ENCODE results near the gene PCDHGA2.
"Not testable (repeated sequence)": the region's sequence is repeated elsewhere in the genome, so short reads cannot be mapped to it uniquely, and the experiment has no call there.

Gene PCDHGA2

DNA sequence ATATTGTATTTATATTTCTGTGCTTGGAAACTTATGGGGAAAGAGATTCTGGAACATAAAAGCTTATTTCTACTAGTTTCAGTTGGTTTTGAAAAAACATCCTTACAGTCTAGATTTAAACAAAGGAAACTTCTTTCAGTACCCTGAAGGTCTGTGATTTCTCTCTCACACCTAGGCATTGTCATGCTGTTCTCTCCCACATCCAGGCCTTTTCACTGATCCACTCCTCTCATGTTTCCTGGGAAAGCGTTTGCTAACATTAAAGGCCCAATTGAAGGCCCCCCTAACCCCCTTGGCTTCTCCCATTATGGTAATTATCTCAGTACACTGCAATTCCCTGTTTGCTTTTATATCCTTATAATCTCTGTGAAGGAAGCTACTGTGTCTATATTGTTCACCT, 4.2 kb downstream of the PCDHGA2 start:
- no peak for TF ChIP-seq CTCF (IDR thresholded peaks at IDR 0.05; ENCODE audit: low read depth, low read length)
- no peak for DNase-seq (ENCODE audit: low read depth in 2 of 2)
- H3K4me3 ChIP-seq (replicated peaks in 1 of 2; ENCODE audit: low read depth in 2 of 2, low read length in 2 of 2) = no peak overlapping the region

- peak within 1 kb of the TSS; percentile 25 to 35 for H3K4me3 ChIP-seq (replicated peaks in 1 of 2; ENCODE audit: low read depth in 2 of 2, low read length in 2 of 2)
- peak; percentile 59 to 73 for DNase-seq (ENCODE audit: low read depth in 2 of 2)
- peak; percentile 46 for TF ChIP-seq CTCF (IDR thresholded peaks at IDR 0.05; ENCODE audit: low read depth, low read length)
Measured at GRCh38 chr5:141343242-141343952, 4.8 kb downstream of the PCDHGA2 start, which contains the start of gene PCDHGA3. TSS of gene PCDHGA3 (plus strand) at chr5:141343829. CDS start at chr5:141344034, 205 bp downstream.

- DNase-seq (ENCODE audit: low read depth in 2 of 2) = no peak
- TF ChIP-seq CTCF (IDR thresholded peaks at IDR 0.05; ENCODE audit: low read depth, low read length) = no peak
- peak overlapping the region; percentile 25 to 35 for H3K4me3 ChIP-seq (replicated peaks in 1 of 2; ENCODE audit: low read depth in 2 of 2, low read length in 2 of 2)
Measured at GRCh38 chr5:141343953-141344463, 5.4 kb downstream of the PCDHGA2 start.

DNA sequence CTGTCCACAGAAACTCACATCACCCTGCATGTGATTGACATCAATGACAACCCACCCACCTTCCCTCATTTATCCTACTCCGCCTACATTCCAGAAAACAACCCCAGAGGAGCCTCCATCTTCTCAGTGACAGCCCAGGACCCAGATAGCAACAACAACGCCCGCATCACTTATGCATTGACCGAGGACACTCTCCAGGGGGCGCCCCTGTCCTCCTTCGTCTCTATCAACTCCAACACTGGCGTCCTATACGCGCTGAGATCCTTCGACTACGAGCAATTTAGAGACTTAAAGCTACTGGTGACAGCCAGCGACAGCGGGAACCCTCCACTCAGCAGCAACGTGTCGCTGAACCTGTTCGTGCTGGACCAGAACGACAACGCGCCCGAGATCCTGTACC, 6.8 kb downstream of the PCDHGA2 start:
- TF ChIP-seq CTCF (IDR thresholded peaks at IDR 0.05; ENCODE audit: low read depth, low read length) = no peak
- no peak overlapping the region for H3K4me3 ChIP-seq (replicated peaks in 1 of 2; ENCODE audit: low read depth in 2 of 2, low read length in 2 of 2)
- DNase-seq (ENCODE audit: low read depth in 2 of 2) = no peak

GRCh38 chr5:141346017-141346416, 7.5 kb downstream of the PCDHGA2 start:
- DNase-seq (ENCODE audit: low read depth in 2 of 2) = not testable (repeated sequence)

GRCh38 chr5:141349917-141350619, 11.5 kb downstream of the PCDHGA2 start, which contains the start of gene PCDHGB1:
TSS of gene PCDHGB1 (plus strand) at chr5:141350099. CDS start at chr5:141350261, 162 bp downstream.
- peak within 1 kb of the TSS in 1 of 2 donors; percentile 42 for H3K4me3 ChIP-seq (replicated peaks in 1 of 2; ENCODE audit: low read depth in 2 of 2, low read length in 2 of 2)
- DNase-seq (ENCODE audit: low read depth in 2 of 2) = peak; percentile 49 to 69
- TF ChIP-seq CTCF (IDR thresholded peaks at IDR 0.05; ENCODE audit: low read depth, low read length) = peak; percentile 57

More at GRCh38 chr5:141346017-141346416, 7.5 kb downstream of the PCDHGA2 start:
- H3K4me3 ChIP-seq (replicated peaks in 1 of 2; ENCODE audit: low read depth in 2 of 2, low read length in 2 of 2) = not testable (repeated sequence)

GRCh38 chr5:141351591-141351990, 13.0 kb downstream of the PCDHGA2 start:
- no peak overlapping the region for H3K4me3 ChIP-seq (replicated peaks in 1 of 2; ENCODE audit: low read depth in 2 of 2, low read length in 2 of 2)
- TF ChIP-seq CTCF (IDR thresholded peaks at IDR 0.05; ENCODE audit: low read depth, low read length) = no peak
- DNase-seq (ENCODE audit: low read depth in 2 of 2) = no peak
